Type B pancreatic cell (in vitro differentiated cells): ENCODE data around the gene CHRM2. TPM values are rescaled to one million over a fixed set of nuclear protein-coding genes. Genes with fewer than 3 reads are reported as not detected.

Experiments used
- DNase-seq: peaks from one replicate; pipeline ENCODE4 v3.0.0; 2021; ENCODE audit warnings: mixed read lengths; ENCODE audit not compliant: unreplicated experiment; ENCODE audit errors: extremely low spot score
- H3K27ac Mint-ChIP-seq: 2 replicates; pipeline ENCODE4 v1.8.0; 2021; ENCODE audit warnings: mild to moderate bottlenecking, mixed read lengths
- H3K27me3 Mint-ChIP-seq: 2 replicates; pipeline ENCODE4 v1.8.0; 2021; ENCODE audit warnings: mixed read lengths
- H3K36me3 Mint-ChIP-seq: 2 replicates; pipeline ENCODE4 v1.8.0; 2021; ENCODE audit warnings: mixed read lengths
- H3K4me1 Mint-ChIP-seq: one replicate; pipeline ENCODE4 v1.8.0; 2021; ENCODE audit warnings: mixed read lengths; ENCODE audit not compliant: unreplicated experiment
- H3K4me3 Mint-ChIP-seq: 2 replicates; pipeline ENCODE4 v1.8.0; 2021; ENCODE audit warnings: mild to moderate bottlenecking, mixed read lengths
- H3K9me3 Mint-ChIP-seq: 2 replicates; pipeline ENCODE4 v1.8.0; 2021; ENCODE audit warnings: mixed read lengths
- total RNA-seq: library from RNA; stranded (reverse); gene quantifications from 2 replicates; pipeline ENCODE4 v1.2.1, GENCODE V29; 2021; ENCODE audit warnings: low replicate concordance
- TF ChIP-seq, protein P1 (sequence below): fragments of 200-600 bp; sonication (generic); conservative IDR thresholded peaks from 2 replicates; pipeline ENCODE4 v1.5.0; 2021; ENCODE audit warnings: antibody characterized with exemption, mild to moderate bottlenecking

CHRM2 gene
- total RNA-seq, 1 donor from 2014 or later = 12.2 TPM

- H3K9me3 Mint-ChIP-seq = no peaks in the 10 kb centered on the region
- H3K27me3 Mint-ChIP-seq = no peaks in the 10 kb centered on the region
- TF ChIP-seq, protein P1, sequence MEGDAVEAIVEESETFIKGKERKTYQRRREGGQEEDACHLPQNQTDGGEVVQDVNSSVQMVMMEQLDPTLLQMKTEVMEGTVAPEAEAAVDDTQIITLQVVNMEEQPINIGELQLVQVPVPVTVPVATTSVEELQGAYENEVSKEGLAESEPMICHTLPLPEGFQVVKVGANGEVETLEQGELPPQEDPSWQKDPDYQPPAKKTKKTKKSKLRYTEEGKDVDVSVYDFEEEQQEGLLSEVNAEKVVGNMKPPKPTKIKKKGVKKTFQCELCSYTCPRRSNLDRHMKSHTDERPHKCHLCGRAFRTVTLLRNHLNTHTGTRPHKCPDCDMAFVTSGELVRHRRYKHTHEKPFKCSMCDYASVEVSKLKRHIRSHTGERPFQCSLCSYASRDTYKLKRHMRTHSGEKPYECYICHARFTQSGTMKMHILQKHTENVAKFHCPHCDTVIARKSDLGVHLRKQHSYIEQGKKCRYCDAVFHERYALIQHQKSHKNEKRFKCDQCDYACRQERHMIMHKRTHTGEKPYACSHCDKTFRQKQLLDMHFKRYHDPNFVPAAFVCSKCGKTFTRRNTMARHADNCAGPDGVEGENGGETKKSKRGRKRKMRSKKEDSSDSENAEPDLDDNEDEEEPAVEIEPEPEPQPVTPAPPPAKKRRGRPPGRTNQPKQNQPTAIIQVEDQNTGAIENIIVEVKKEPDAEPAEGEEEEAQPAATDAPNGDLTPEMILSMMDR = no peak
- no peak overlapping the region for H3K4me3 Mint-ChIP-seq
- DNase-seq = no peak
- H3K27ac Mint-ChIP-seq = no peak overlapping the region
- no peaks in the 10 kb centered on the region for H3K36me3 Mint-ChIP-seq
- H3K4me1 Mint-ChIP-seq = peaks cover 2% of the 10 kb centered on the region
Measured at GRCh38 chr7:136937436-136937835, 69.0 kb downstream of the CHRM2 start.

DNA sequence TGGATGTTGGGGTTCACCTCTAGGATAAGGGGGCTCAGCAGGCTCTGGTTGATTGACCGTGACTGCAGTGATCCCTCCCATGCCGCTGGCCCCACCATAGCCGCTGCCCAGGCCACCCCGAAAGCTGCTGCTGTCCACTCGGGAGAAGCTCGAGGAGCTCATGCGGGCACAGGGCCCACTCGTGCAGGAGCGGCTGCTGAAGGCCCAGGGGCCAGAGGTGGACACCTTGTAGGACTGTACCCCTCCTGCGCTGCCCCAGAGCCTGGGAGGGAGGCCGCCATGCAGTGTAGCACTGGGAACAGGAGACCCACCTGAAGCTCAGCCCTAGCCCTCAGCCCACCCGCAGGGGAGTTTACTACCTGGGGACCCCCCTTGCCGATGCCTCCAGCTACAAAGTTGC, 70.0 kb downstream of the CHRM2 start:
- Mint-ChIP-seq H3K36me3 (no peaks in the 10 kb centered on the region), H3K27ac (no peak overlapping the region), H3K27me3 (no peaks in the 10 kb centered on the region), H3K4me1 (peaks cover 10% of the 10 kb centered on the region), H3K9me3 (no peaks in the 10 kb centered on the region), H3K4me3 (no peak overlapping the region)
- DNase-seq = no peak
- TF ChIP-seq, protein P1 = no peak

GRCh38 chr7:136940122-136940521, 71.7 kb downstream of the CHRM2 start:
- TF ChIP-seq, protein P1 = no peak
- H3K36me3 Mint-ChIP-seq = no peaks in the 10 kb centered on the region
- H3K9me3 Mint-ChIP-seq = no peaks in the 10 kb centered on the region
- H3K4me1 Mint-ChIP-seq = peaks cover 13% of the 10 kb centered on the region
- no peaks in the 10 kb centered on the region for H3K27me3 Mint-ChIP-seq
- peak overlapping the region; percentile 17 for H3K27ac Mint-ChIP-seq
- H3K4me3 Mint-ChIP-seq = no peak overlapping the region
- DNase-seq = no peak

- no peaks in the 10 kb centered on the region for H3K9me3 Mint-ChIP-seq
- H3K27ac Mint-ChIP-seq = peak overlapping the region; percentile 89
- no peak for DNase-seq
- no peaks in the 10 kb centered on the region for H3K27me3 Mint-ChIP-seq
- H3K36me3 Mint-ChIP-seq = no peaks in the 10 kb centered on the region
- peak overlapping the region; percentile 41 for H3K4me3 Mint-ChIP-seq
- H3K4me1 Mint-ChIP-seq = peaks cover 13% of the 10 kb centered on the region
- TF ChIP-seq, protein P1 = no peak
Measured at GRCh38 chr7:136940917-136941316, 72.5 kb downstream of the CHRM2 start.

DNA sequence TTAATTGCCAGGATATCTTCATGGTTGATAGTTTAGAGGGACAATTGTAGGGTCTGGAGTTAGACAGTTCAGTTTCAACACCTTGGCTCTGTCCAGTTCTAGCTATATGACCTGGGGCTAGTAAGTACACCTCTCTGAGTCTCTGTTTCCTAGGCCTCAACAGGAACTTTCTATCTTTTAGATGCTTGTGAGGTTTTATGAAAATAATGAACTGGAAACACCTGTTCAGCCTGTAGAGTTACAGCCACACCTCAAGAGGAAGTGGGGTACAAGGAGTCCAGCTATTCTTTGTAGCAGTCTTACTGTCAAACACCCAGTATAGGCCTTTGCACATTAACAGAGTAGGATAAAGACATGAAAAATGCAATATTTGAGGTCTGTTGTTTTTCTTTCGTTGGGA, 73.4 kb downstream of the CHRM2 start:
- H3K4me1 Mint-ChIP-seq = peaks cover 13% of the 10 kb centered on the region
- H3K4me3 Mint-ChIP-seq = peak overlapping the region; percentile 41
- H3K27ac Mint-ChIP-seq = peak overlapping the region; percentile 89
- TF ChIP-seq, protein P1 = no peak
- no peaks in the 10 kb centered on the region for H3K36me3 Mint-ChIP-seq
- H3K27me3 Mint-ChIP-seq = no peaks in the 10 kb centered on the region
- H3K9me3 Mint-ChIP-seq = no peaks in the 10 kb centered on the region
- DNase-seq = no peak

DNA sequence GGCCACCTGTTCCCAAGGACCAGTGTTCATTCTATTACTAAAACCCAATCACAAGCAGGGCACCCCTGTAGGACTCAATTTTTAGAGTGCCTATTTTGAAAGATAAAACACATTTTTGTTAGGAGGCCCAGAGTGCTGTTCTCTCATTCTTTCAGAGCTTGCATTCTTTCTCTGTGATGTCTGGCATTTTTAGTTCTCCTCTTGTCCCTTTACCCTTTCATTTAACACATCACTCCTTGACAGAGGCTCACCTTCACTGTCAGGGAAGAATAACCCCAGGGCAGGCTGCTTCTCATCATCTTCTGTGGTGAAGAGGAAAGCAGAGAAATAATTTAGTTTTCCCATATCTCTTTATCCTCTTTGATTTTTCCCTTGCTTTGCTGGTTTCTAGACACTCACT, 73.9 kb downstream of the CHRM2 start:
- TF ChIP-seq, protein P1 = no peak
- Mint-ChIP-seq H3K36me3 (no peaks in the 10 kb centered on the region), H3K4me1 (peaks cover 13% of the 10 kb centered on the region), H3K4me3 (peak overlapping the region; percentile 41), H3K27me3 (no peaks in the 10 kb centered on the region), H3K27ac (peak overlapping the region; percentile 89), H3K9me3 (no peaks in the 10 kb centered on the region)
- no peak for DNase-seq
